ENCODE measurements around the gene SLC9A5.

DNA sequence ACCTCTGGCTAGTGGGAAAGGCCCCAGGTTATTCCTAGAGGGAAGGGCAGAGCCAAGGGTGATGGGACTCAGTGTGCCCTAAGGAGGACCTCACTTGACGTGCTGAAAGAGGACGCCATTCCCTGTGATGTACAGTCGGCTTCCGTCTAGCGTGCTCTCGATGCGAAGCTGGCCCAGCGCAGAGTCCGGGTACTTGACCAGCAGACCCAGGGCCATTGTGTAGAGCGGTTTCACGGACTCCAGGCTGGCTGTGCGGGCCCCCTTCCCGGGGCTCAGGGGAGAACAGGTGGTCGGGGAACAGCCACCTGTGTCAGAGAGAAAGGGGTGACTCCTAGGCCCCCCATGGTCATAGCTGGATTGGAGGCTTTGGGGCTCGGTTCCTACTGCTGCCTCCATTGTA is 50.5 kb downstream of the SLC9A5 start:
- TF ChIP-seq, protein P1, sequence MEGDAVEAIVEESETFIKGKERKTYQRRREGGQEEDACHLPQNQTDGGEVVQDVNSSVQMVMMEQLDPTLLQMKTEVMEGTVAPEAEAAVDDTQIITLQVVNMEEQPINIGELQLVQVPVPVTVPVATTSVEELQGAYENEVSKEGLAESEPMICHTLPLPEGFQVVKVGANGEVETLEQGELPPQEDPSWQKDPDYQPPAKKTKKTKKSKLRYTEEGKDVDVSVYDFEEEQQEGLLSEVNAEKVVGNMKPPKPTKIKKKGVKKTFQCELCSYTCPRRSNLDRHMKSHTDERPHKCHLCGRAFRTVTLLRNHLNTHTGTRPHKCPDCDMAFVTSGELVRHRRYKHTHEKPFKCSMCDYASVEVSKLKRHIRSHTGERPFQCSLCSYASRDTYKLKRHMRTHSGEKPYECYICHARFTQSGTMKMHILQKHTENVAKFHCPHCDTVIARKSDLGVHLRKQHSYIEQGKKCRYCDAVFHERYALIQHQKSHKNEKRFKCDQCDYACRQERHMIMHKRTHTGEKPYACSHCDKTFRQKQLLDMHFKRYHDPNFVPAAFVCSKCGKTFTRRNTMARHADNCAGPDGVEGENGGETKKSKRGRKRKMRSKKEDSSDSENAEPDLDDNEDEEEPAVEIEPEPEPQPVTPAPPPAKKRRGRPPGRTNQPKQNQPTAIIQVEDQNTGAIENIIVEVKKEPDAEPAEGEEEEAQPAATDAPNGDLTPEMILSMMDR (IDR thresholded peaks at IDR 0.05 in 8 of 11, conservative IDR thresholded peaks at IDR 0.05 in 3 of 11) = no peak
- no peak for TF ChIP-seq POLR2A (IDR thresholded peaks at IDR 0.05)
- TF ChIP-seq POLR2AphosphoS5 (IDR thresholded peaks at IDR 0.05) = no peak
